Ovary (tissue), 10 donors: ENCODE results near the gene GKN1. TPM values are rescaled to one million over a fixed set of nuclear protein-coding genes. Genes with fewer than 3 reads are reported as not detected.

ENCODE experiments used
- DNase-seq, 5 donors: peaks; one replicate each; pipeline ENCODE4 v3.0.0-alpha.2; 2019 to 2020
- H3K27ac ChIP-seq, 2 donors: fragments of 200-600 bp; one replicate each; pipeline versions ENCODE4 v1.5.1 to v1.8.0; 2019 to 2022
- H3K27me3 ChIP-seq: fragments of 200-600 bp; one replicate; pipeline ENCODE4 v1.8.0; 2022
- H3K36me3 ChIP-seq: fragments of 200-600 bp; sonication (generic); one replicate; pipeline ENCODE4 v1.5.1; 2019
- H3K4me1 ChIP-seq: one replicate; pipeline ENCODE4 v1.8.1; 2013; ENCODE audit warnings: mild to moderate bottlenecking, moderate library complexity; ENCODE audit not compliant: insufficient read depth
- H3K4me3 ChIP-seq: fragments of 200-600 bp; sonication (generic); one replicate; pipeline ENCODE4 v1.5.1; 2017
- H3K9me3 ChIP-seq, 2 donors: fragments of 200-600 bp in 1 of 2; sonication (generic) in 1 of 2; one replicate each; pipeline versions ENCODE4 v1.5.1 to v1.8.1; 2013 to 2019; ENCODE audit warnings: mild to moderate bottlenecking in 1 of 2, moderate library complexity in 1 of 2
- CTCF ChIP-seq, 3 donors: fragments of 450-650 bp in 2 of 3; fragments of 200-600 bp in 1 of 3; IDR thresholded peaks; one replicate each; pipeline versions ENCODE4 v1.5.1 to v1.8.0; 2016 to 2022; ENCODE audit warnings: antibody characterized with exemption in 3 of 3, mild to moderate bottlenecking in 1 of 3
- EP300 ChIP-seq: sonication (generic); formaldehyde crosslinking; IDR thresholded peaks from one replicate; pipeline ENCODE4 v1.6.1; 2017; ENCODE audit warnings: antibody characterized with exemption
- POLR2A ChIP-seq: fragments of 450-650 bp; IDR thresholded peaks from one replicate; pipeline ENCODE4 v1.6.1; 2017; ENCODE audit warnings: antibody characterized with exemption, mild to moderate bottlenecking, moderate library complexity
- WGBS, 3 donors: extraction: QIAGEN DNeasy Blood & Tissue Kit in 1 of 3; methylation state at CpG; one replicate each; pipeline versions ENCODE4 v1.1.5 to v1.1.7; 2013 to 2017; 5-methylcytosine and 5-hydroxymethylcytosine counted together
- intact Hi-C, 4 donors: fragments of 100-400 bp; cut with DNase I; formaldehyde crosslinking; loops; one replicate each; pipeline versions ENCODE4 v1.11.0 to v1.15.1; 2022 to 2023
- long read RNA-seq, 3 donors: library from polyadenylated mRNA in 2 of 3; unstranded in 2 of 3; transcript quantifications; one replicate each; pipeline ENCODE4 v2.0.0 and lab custom pipeline, GENCODE V29; 2021 to 2026
- polyA plus RNA-seq, 2 donors: library from polyadenylated mRNA; stranded (reverse); fragments of 200-250 nt in 1 of 2; fragments of 350-450 nt in 1 of 2; fragmentation: Illumina TruSeq in 1 of 2; extraction: RNeasy Lipid Tissue Mini Kit (QIAGEN cat#74804) in 1 of 2; gene quantifications; one replicate each; pipeline ENCODE4 v1.2.3, GENCODE V29; 2013 to 2014
- total RNA-seq, 7 donors: library from RNA; depleted of rRNA in 2 of 7; stranded (reverse); fragments of >200 nt in 2 of 7; fragmentation: NEBNext Ultra II Directional in 3 of 7; extraction: Animal tissue kit (Norgen Biotek cat#: 25700) in 3 of 7; gene quantifications; one replicate each; pipeline versions ENCODE4 v1.1.0 to v1.2.4, GENCODE V29; 2016 to 2023
- donor health status: DM: no; HTN: no; CAD: no; lungs with moderate emphysema.
- donor health status: DM: no; HTN: no; CAD: no.
- donor health status: Bipolar disorder and iron deficiency.
- donor health status: DM: yes; HTN: yes; CAD: no.
- donor health status: DM: no; HTN: no; CAD: no.
- donor health status: DM: yes; HTN: yes; CAD: no.

The GKN1 gene
- total RNA-seq (not detected), polyA plus RNA-seq (not detected)
- long read RNA-seq, donor 1 = 0 reads
- long read RNA-seq, donor 2 = 0 reads
- long read RNA-seq, donor 3 = 0 reads

GRCh38 chr2:68974251-68974650, at the start of gene GKN1:
GKN1 (plus strand) TSS chr2:68974636; CDS start chr2:68974678, 42 bp downstream.
- 32 to 48% (median 39%) methylated on average over 3 of the region's 3 CpGs for WGBS, 3 donors
- no peaks in the 10 kb centered on the region for H3K36me3 ChIP-seq
- no peak within 1 kb of the TSS for H3K27ac ChIP-seq
- H3K4me3 ChIP-seq = no peak within 1 kb of the TSS
- no peak for TF ChIP-seq POLR2A
- TF ChIP-seq CTCF (IDR thresholded peaks at IDR 0.05) = no peak
- no peak for TF ChIP-seq EP300
- H3K4me1 ChIP-seq = no peaks in the 10 kb centered on the region
- no peaks in the 10 kb centered on the region for H3K27me3 ChIP-seq
- no peaks in the 10 kb centered on the region for H3K9me3 ChIP-seq
- intact Hi-C loops = no loop called here
- DNase-seq = no peak

DNA sequence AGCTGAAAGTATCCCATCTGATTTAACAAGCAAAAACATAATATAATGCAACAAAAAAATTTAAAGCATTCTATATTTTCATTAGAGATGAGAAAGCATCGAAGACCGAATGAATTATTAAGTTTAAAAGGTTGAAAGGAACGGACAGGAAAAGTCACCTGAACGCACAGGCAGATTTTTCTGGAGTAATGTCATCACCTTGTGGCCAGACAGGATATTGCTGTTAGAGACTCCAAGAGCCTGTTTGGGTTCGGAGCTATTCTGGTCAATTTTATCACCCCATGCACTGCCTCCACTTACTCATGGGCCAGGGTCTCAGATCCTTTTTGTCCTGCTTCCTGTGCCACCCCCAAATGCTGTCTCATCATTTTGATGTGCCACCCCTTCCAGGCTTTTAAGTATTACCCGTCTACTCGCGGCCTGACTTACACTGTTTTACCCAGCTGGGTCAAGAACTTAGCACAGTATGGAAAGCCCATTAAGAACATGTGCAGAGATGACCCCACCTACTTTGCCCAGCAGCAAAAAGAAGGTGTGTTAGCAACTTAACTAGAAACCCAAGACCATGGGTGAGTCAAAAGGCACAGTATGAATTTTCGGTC, 49.0 kb upstream of the GKN1 start:
- WGBS, 3 donors = 40 to 43% (median 40%) methylated on average over 9 of the region's 9 CpGs
- Histone ChIP-seq H3K9me3 (no peaks in the 10 kb centered on the region), H3K4me1 (no peaks in the 10 kb centered on the region), H3K27ac (no peak overlapping the region), H3K4me3 (no peak overlapping the region), H3K27me3 (no peaks in the 10 kb centered on the region), H3K36me3 (no peaks in the 10 kb centered on the region)
- TF ChIP-seq CTCF (IDR thresholded peaks at IDR 0.05) (peak; percentile 71 to 87 (median 80)), POLR2A (no peak)
- intact Hi-C loops = loop anchor here in 3 of 4 donors (5.0 to 10.0 kb wide), 3 partner anchors 221 to 463 kb away; partner anchors contain the start of genes APLF (in 2 of the 3) and FBXO48 (in 2 of the 3)
- peak in 2 of 5 donors; percentile 16 to 42 for DNase-seq

DNA sequence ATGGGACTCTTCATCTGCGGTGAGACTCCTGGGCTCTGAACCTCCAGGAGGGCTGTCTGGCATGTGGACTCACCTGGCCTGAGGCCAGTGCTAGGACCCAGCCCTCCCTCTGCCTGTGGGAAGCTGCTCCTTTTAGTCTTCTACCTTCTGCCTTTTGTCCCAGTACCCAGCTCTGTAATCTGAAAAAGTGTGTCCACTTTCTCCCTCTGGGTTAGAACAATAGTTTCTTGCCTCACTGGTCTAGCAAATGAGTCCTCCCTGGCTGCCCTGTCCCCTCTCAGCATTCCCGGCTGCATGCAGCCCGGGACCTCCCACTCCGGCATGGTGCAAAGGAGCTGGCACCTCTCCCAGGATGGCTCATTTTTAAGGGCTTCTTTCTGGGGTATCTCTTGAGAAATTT, 47.6 kb upstream of the GKN1 start:
- Histone ChIP-seq H3K4me1 (no peaks in the 10 kb centered on the region), H3K4me3 (no peak overlapping the region), H3K36me3 (no peaks in the 10 kb centered on the region), H3K9me3 (no peaks in the 10 kb centered on the region), H3K27me3 (no peaks in the 10 kb centered on the region), H3K27ac (no peak overlapping the region)
- intact Hi-C loops = loop anchor here in 3 of 4 donors (5.0 to 10.0 kb wide), 3 partner anchors 222 to 464 kb away; partner anchors contain the start of genes APLF (in 2 of the 3) and FBXO48 (in 2 of the 3)
- TF ChIP-seq EP300 (no peak), CTCF (IDR thresholded peaks at IDR 0.05) (no peak), POLR2A (no peak)
- WGBS, 3 donors = 29 to 35% (median 34%) methylated on average over 4 of the region's 4 CpGs
- DNase-seq = no peak

DNA sequence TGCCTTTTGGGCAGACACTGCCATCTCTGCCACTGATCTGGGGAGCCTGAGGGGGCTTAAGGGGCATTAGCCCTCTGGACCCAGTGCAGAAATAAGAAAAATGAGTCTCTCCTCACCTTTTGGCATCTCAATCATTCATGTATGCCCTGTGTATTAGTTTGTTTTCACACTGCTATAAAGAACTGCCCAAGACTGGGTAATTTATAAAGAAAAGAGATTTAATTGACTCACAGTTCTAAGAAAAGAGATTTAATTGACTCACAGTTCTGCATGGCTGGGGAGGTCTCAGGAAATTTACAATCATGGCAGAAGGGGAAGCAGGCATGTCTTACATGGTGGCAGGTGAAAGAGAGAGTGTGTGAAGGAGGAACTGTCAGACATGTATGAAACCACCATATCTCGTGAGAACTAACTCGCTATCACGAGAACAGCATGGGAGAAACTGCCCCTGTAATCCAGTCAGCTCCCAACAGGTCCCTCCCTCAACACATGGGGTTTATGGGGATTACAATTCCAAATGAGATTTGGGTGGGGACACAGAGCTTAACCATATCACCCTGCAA, 43.2 kb upstream of the GKN1 start:
- Histone ChIP-seq H3K4me1 (no peaks in the 10 kb centered on the region), H3K27me3 (no peaks in the 10 kb centered on the region), H3K36me3 (no peaks in the 10 kb centered on the region), H3K27ac (no peak overlapping the region), H3K4me3 (no peak overlapping the region), H3K9me3 (no peaks in the 10 kb centered on the region)
- intact Hi-C loops = no loop called here
- TF ChIP-seq POLR2A (no peak), CTCF (IDR thresholded peaks at IDR 0.05) (no peak), EP300 (no peak)
- WGBS, 3 donors = 82 to 90% (median 85%) methylated on average over 3 of the region's 3 CpGs
- DNase-seq = no peak
